AG10803 (cell line): ENCODE data around the gene C5.

Experiments used
- DNase-seq: peaks from one replicate; pipeline ENCODE4 v3.0.0; 2010; ENCODE audit warnings: low read depth
- H3K4me3 ChIP-seq: 2 replicates; pipeline ENCODE4 v1.5.1; 2011; ENCODE audit warnings: mild to moderate bottlenecking, low read length, control low read depth
- TF ChIP-seq, protein P1 (sequence below): conservative IDR thresholded peaks from 2 replicates; pipeline ENCODE4 v1.5.1; 2011; ENCODE audit warnings: mild to moderate bottlenecking, low read length, control low read depth, inconsistent platforms

The C5 gene

GRCh38 chr9:120946259-120946658 is 103.8 kb downstream of the C5 start:
- peak; percentile 59 for DNase-seq
- TF ChIP-seq, protein P1, sequence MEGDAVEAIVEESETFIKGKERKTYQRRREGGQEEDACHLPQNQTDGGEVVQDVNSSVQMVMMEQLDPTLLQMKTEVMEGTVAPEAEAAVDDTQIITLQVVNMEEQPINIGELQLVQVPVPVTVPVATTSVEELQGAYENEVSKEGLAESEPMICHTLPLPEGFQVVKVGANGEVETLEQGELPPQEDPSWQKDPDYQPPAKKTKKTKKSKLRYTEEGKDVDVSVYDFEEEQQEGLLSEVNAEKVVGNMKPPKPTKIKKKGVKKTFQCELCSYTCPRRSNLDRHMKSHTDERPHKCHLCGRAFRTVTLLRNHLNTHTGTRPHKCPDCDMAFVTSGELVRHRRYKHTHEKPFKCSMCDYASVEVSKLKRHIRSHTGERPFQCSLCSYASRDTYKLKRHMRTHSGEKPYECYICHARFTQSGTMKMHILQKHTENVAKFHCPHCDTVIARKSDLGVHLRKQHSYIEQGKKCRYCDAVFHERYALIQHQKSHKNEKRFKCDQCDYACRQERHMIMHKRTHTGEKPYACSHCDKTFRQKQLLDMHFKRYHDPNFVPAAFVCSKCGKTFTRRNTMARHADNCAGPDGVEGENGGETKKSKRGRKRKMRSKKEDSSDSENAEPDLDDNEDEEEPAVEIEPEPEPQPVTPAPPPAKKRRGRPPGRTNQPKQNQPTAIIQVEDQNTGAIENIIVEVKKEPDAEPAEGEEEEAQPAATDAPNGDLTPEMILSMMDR, result no peak
- no peak overlapping the region for H3K4me3 ChIP-seq

- no peak for DNase-seq
Measured at GRCh38 chr9:120944948-120945347, 105.1 kb downstream of the C5 start.

DNA sequence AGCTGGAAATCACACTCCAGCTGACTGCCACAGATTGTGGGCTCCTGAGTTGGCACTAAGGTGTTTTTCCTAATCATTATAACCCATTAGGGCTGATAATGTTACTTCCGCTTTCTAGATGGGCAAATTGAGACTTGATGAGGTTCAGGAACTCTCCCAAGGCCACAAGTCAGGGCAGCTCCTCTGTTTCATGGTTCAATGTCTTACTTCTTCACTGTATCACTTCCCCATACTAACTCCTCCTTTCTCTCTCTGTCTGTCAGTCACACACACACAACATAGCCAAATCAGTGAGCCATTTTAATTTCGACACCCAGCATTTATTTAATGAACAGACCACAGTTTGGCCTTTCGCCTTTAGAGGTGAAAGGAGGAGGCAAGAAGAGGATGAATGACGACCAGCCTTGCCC is 105.6 kb downstream of the C5 start:
- no peak overlapping the region for H3K4me3 ChIP-seq
- DNase-seq, result no peak

More at GRCh38 chr9:120944948-120945347, 105.1 kb downstream of the C5 start:
- TF ChIP-seq, protein P1, result no peak
- H3K4me3 ChIP-seq, result no peak overlapping the region

DNA sequence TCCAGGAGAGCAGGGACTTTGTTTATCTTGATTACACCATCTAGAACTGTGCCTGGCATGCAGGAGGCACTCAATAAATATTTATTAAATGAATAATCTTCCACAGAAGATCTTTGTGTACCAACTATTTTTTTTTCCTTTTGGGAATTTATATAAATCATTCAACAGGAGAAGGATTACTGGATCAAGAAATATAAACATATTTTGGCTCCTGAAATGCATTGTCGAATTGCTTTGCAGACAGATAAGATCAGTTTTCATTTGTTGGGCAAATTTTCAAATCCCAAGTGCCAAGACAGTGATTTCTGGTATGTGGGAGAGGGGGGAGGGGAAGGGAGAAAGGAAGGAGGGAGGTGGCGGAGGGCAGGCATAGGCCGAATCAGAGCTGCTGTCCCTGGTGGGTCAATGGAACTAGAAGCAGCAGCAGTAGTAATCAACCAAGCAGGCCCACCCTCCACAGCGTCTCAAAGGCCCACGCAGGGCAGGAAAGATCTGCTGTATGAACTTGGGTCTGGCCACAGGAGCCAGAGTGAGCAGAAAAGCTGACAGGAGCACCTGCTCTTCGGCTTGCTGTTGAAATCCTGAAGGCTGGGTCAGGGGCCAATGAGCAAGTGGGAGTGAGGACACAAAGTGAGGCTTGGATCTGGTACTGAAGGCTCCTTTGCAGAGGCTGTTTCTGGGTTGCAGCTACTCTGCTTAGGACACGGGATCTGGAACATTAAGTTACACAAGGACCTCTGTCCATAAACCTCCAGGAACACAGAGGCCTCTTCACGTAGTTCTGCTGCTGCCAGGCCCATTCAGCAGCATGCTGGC is 107.7 kb downstream of the C5 start:
- H3K4me3 ChIP-seq, result no peak overlapping the region
- peak; percentile 50 for DNase-seq
- TF ChIP-seq, protein P1, result no peak

More for the DNA sequence above, 105.6 kb downstream of the C5 start:
- TF ChIP-seq, protein P1, result no peak

DNA sequence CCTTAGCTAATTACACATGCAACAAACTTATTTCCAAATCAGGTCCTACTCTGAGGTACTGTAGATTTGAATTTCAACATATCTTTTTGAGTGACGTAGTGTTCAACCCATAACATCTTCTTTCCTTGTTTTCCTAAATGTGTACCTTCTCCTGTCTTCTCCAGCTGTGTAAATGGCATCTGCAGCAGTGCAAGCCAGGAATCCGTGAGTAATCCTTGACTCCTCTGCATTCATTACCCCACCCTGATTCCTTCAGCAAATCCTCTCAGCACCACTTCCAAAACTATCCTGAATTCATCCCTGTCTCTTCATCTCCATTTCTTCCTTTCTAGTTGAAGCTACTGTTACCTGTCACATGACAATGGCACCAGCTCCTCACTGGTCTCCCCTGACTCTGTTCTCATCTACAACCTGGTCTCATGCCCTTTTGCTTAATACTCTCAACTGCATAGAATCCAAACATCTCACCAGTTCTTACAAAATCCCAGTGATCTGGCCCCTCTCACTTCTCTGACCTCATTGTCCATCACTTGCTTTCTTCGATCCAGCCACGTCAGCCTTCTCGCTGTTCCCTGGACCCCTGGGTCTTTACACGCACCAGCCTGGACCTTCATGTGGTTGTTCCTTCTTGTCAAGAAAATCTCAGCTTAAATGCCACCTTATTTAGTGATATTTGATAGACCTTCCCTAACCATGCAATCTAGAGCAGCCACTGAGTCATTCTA is 108.9 kb downstream of the C5 start:
- no peak overlapping the region for H3K4me3 ChIP-seq
- peak; percentile 61 for DNase-seq
- TF ChIP-seq, protein P1, result no peak

GRCh38 chr9:120940573-120940972 is 109.5 kb downstream of the C5 start:
- no peak for DNase-seq
- TF ChIP-seq, protein P1, result no peak
- no peak overlapping the region for H3K4me3 ChIP-seq
